ENCODE results near the gene P3H2.

Gene P3H2

DNA sequence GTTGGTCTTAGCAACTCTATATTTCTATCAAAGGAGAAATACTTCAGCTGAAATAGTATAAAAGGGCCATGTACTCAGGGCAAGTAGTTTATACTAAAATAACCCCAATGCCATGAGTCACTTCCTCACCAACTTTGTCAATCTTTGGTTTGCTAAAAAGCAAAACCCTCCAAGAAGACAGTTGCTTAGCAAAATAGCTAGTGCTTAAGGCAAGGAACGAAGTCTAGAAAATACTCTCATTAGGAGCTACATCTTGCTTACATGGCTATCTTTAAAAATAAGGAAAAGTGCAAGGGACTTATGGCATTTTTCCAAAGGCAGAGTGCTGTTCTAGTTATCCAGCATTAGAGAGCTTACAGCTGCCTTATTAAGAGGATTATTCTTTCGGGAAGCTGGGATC, 28.4 kb downstream of the P3H2 start:
- ATAC-seq, result peak; percentile 78
- TF ChIP-seq ZFP30 (CRISPR knock-in tag; IDR thresholded peaks at IDR 0.05) (no peak), POU6F1 (CRISPR knock-in tag; IDR thresholded peaks at IDR 0.05; ENCODE audit: borderline replicate concordance, low read depth) (no peak)

- no peak for TF ChIP-seq ESRRG (CRISPR knock-in tag; IDR thresholded peaks at IDR 0.05)
- TF ChIP-seq ZNF70 (CRISPR knock-in tag; IDR thresholded peaks at IDR 0.05), result no peak
- TF ChIP-seq SNAI2 (CRISPR knock-in tag; IDR thresholded peaks at IDR 0.05), result no peak
- no peak for TF ChIP-seq POU6F1 (CRISPR knock-in tag; IDR thresholded peaks at IDR 0.05; ENCODE audit: borderline replicate concordance, low read depth)
- no peak for TF ChIP-seq ISL1 (CRISPR knock-in tag; IDR thresholded peaks at IDR 0.05)
- TF ChIP-seq ZNF8 (CRISPR knock-in tag; IDR thresholded peaks at IDR 0.05), result no peak
- TF ChIP-seq, protein P1, sequence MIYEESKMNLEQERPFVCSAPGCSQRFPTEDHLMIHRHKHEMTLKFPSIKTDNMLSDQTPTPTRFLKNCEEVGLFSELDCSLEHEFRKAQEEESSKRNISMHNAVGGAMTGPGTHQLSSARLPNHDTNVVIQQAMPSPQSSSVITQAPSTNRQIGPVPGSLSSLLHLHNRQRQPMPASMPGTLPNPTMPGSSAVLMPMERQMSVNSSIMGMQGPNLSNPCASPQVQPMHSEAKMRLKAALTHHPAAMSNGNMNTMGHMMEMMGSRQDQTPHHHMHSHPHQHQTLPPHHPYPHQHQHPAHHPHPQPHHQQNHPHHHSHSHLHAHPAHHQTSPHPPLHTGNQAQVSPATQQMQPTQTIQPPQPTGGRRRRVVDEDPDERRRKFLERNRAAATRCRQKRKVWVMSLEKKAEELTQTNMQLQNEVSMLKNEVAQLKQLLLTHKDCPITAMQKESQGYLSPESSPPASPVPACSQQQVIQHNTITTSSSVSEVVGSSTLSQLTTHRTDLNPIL (CRISPR knock-in tag; IDR thresholded peaks at IDR 0.05; ENCODE audit: low read depth), result no peak
- ATAC-seq, result no peak
These were observed 31.0 kb downstream of the P3H2 start for GRCh38 chr3:190089711-190090110.

- TF ChIP-seq ESRRG (CRISPR knock-in tag; IDR thresholded peaks at IDR 0.05), result no peak
- TF ChIP-seq ZNF565 (CRISPR knock-in tag; conservative IDR thresholded peaks at IDR 0.05; ENCODE audit: low read depth), result no peak
- TF ChIP-seq CSDC2 (CRISPR knock-in tag; IDR thresholded peaks at IDR 0.05), result no peak
- TF ChIP-seq, protein P2, sequence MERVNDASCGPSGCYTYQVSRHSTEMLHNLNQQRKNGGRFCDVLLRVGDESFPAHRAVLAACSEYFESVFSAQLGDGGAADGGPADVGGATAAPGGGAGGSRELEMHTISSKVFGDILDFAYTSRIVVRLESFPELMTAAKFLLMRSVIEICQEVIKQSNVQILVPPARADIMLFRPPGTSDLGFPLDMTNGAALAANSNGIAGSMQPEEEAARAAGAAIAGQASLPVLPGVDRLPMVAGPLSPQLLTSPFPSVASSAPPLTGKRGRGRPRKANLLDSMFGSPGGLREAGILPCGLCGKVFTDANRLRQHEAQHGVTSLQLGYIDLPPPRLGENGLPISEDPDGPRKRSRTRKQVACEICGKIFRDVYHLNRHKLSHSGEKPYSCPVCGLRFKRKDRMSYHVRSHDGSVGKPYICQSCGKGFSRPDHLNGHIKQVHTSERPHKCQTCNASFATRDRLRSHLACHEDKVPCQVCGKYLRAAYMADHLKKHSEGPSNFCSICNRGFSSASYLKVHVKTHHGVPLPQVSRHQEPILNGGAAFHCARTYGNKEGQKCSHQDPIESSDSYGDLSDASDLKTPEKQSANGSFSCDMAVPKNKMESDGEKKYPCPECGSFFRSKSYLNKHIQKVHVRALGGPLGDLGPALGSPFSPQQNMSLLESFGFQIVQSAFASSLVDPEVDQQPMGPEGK (CRISPR knock-in tag; IDR thresholded peaks at IDR 0.05; ENCODE audit: borderline replicate concordance), result no peak
- no peak for TF ChIP-seq ZNF8 (CRISPR knock-in tag; IDR thresholded peaks at IDR 0.05)
- TF ChIP-seq ZFP30 (CRISPR knock-in tag; IDR thresholded peaks at IDR 0.05), result no peak
- TF ChIP-seq PPARA (CRISPR knock-in tag; IDR thresholded peaks at IDR 0.05; ENCODE audit: borderline replicate concordance), result no peak
- no peak for TF ChIP-seq ZC3H10 (CRISPR knock-in tag; IDR thresholded peaks at IDR 0.05)
- ATAC-seq, result no peak
These were observed 31.8 kb downstream of the P3H2 start for GRCh38 chr3:190088890-190089289.

GRCh38 chr3:190086191-190086590, 34.5 kb downstream of the P3H2 start:
- ATAC-seq, result no peak
- TF ChIP-seq ZFP30 (CRISPR knock-in tag; IDR thresholded peaks at IDR 0.05), result no peak
- no peak for TF ChIP-seq TSHZ2 (CRISPR knock-in tag; IDR thresholded peaks at IDR 0.05)
- TF ChIP-seq OSR1 (CRISPR knock-in tag; IDR thresholded peaks at IDR 0.05), result no peak
- TF ChIP-seq PPARA (CRISPR knock-in tag; IDR thresholded peaks at IDR 0.05; ENCODE audit: borderline replicate concordance), result no peak
- TF ChIP-seq ZNF8 (CRISPR knock-in tag; IDR thresholded peaks at IDR 0.05), result no peak
- TF ChIP-seq ZFP3 (CRISPR knock-in tag; IDR thresholded peaks at IDR 0.05), result no peak
- TF ChIP-seq ZNF70 (CRISPR knock-in tag; IDR thresholded peaks at IDR 0.05), result no peak

GRCh38 chr3:190084983-190085382, 35.7 kb downstream of the P3H2 start:
- TF ChIP-seq ZNF8 (CRISPR knock-in tag; IDR thresholded peaks at IDR 0.05) (no peak), ZNF565 (CRISPR knock-in tag; conservative IDR thresholded peaks at IDR 0.05; ENCODE audit: low read depth) (no peak), CSDC2 (CRISPR knock-in tag; IDR thresholded peaks at IDR 0.05) (no peak), RARB (CRISPR knock-in tag; IDR thresholded peaks at IDR 0.05) (no peak), GLIS3 (CRISPR knock-in tag; IDR thresholded peaks at IDR 0.05) (no peak), TCF4 (CRISPR knock-in tag; IDR thresholded peaks at IDR 0.05; ENCODE audit: borderline replicate concordance) (no peak), ARNTL (CRISPR knock-in tag; IDR thresholded peaks at IDR 0.05; ENCODE audit: borderline replicate concordance, low read depth) (no peak), TOX (CRISPR knock-in tag; IDR thresholded peaks at IDR 0.05; ENCODE audit: borderline replicate concordance) (no peak), POU6F1 (CRISPR knock-in tag; IDR thresholded peaks at IDR 0.05; ENCODE audit: borderline replicate concordance, low read depth) (no peak)
- TF ChIP-seq, protein P1 (CRISPR knock-in tag; IDR thresholded peaks at IDR 0.05; ENCODE audit: low read depth), result no peak
- ATAC-seq, result no peak
